ENCODE measurements around the gene ZNF562.
"Not testable (repeated sequence)": the region's sequence is repeated elsewhere in the genome, so short reads cannot be mapped to it uniquely, and the experiment has no call there.

The ZNF562 gene

GRCh38 chr19:9675358-9675901, 530 bp upstream of the ZNF562 start:
- not testable (repeated sequence) for H3K36me3 ChIP-seq (ENCODE audit: control insufficient read depth in 2 of 2, insufficient read depth in 2 of 2, low read length in 2 of 2); H3K27me3 ChIP-seq (ENCODE audit: control insufficient read depth in 1 of 2, insufficient read depth in 2 of 2, low read length in 2 of 2); H3K4me1 ChIP-seq (ENCODE audit: control insufficient read depth, insufficient read depth, low read length); H3K9me3 ChIP-seq (ENCODE audit: control insufficient read depth in 2 of 2, low read length in 2 of 2)
- peak overlapping the region; percentile 93 to 96 for H3K4me3 ChIP-seq (ENCODE audit: low read length in 2 of 2)
- H3K9ac ChIP-seq (ENCODE audit: low read length in 2 of 2) = peak overlapping the region; percentile 94 to 98
- H3K27ac ChIP-seq (ENCODE audit: low read length) = peak overlapping the region; percentile 98

- H3K9me3 ChIP-seq (ENCODE audit: control insufficient read depth in 2 of 2, low read length in 2 of 2) = peaks cover 0 to 5% of the 10 kb centered on the region in 2 donors
- H3K4me3 ChIP-seq (ENCODE audit: low read length in 2 of 2) = peak overlapping the region; percentile 93 to 96
- H3K27ac ChIP-seq (ENCODE audit: low read length) = peak overlapping the region; percentile 98
- peaks cover 8% of the 10 kb centered on the region for H3K4me1 ChIP-seq (ENCODE audit: control insufficient read depth, insufficient read depth, low read length)
- no peaks in the 10 kb centered on the region for H3K27me3 ChIP-seq (ENCODE audit: control insufficient read depth in 1 of 2, insufficient read depth in 2 of 2, low read length in 2 of 2)
- peak overlapping the region; percentile 94 to 98 for H3K9ac ChIP-seq (ENCODE audit: low read length in 2 of 2)
- H3K36me3 ChIP-seq (ENCODE audit: control insufficient read depth in 2 of 2, insufficient read depth in 2 of 2, low read length in 2 of 2) = peaks cover 5% of the 10 kb centered on the region in 2 donors
Observed at GRCh38 chr19:9673912-9674662, 813 bp downstream of the ZNF562 start.

DNA sequence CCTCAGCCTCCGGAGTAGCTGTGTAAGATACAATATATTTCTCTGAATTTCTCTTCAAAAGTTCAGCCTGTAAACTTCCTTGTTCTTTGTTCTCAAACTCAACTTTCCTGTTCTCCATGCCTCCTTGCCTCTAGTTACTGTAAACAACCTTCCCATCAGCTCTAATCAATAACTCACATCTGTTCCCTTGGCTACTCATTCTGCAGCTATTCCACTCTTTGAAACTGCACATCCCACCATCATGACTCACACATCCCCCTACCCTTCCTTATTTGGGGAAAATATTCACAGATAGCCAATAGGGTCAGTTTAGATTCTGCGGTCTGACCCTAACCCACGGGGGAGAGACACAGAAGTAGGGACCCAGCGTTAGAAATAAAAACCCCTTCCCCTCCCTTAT, 2.0 kb downstream of the ZNF562 start:
- H3K4me1 ChIP-seq (ENCODE audit: control insufficient read depth, insufficient read depth, low read length) = peaks cover 8% of the 10 kb centered on the region
- no peak overlapping the region for H3K4me3 ChIP-seq (ENCODE audit: low read length in 2 of 2)
- H3K36me3 ChIP-seq (ENCODE audit: control insufficient read depth in 2 of 2, insufficient read depth in 2 of 2, low read length in 2 of 2) = peaks cover 5% of the 10 kb centered on the region in 2 donors
- H3K27ac ChIP-seq (ENCODE audit: low read length) = no peak overlapping the region
- H3K9ac ChIP-seq (ENCODE audit: low read length in 2 of 2) = no peak overlapping the region
- peaks cover 0 to 10% of the 10 kb centered on the region in 2 donors for H3K9me3 ChIP-seq (ENCODE audit: control insufficient read depth in 2 of 2, low read length in 2 of 2)
- H3K27me3 ChIP-seq (ENCODE audit: control insufficient read depth in 1 of 2, insufficient read depth in 2 of 2, low read length in 2 of 2) = no peaks in the 10 kb centered on the region

DNA sequence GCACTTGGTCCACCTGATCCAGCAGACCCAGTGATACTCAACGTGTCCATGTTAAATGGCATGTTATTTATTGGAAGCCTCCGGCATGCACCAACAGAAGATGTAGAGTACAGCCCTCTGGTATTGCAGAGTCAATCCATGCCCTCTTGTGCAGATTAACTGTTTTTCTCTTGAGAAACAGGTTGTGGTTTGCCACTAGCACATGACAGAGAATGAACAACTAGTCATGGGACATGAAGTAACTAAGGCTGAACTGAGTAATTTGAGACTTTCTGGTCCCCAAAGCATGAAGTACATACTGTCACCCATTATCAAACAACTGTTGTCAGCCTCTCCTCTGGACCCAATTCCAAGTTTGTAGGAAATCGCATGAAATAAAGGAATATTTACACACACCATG, 3.2 kb downstream of the ZNF562 start:
- H3K36me3 ChIP-seq (ENCODE audit: control insufficient read depth in 2 of 2, insufficient read depth in 2 of 2, low read length in 2 of 2) = peaks cover 5% of the 10 kb centered on the region in 2 donors
- H3K27ac ChIP-seq (ENCODE audit: low read length) = no peak overlapping the region
- H3K27me3 ChIP-seq (ENCODE audit: control insufficient read depth in 1 of 2, insufficient read depth in 2 of 2, low read length in 2 of 2) = no peaks in the 10 kb centered on the region
- no peak overlapping the region for H3K9ac ChIP-seq (ENCODE audit: low read length in 2 of 2)
- H3K4me3 ChIP-seq (ENCODE audit: low read length in 2 of 2) = no peak overlapping the region
- peaks cover 8% of the 10 kb centered on the region for H3K4me1 ChIP-seq (ENCODE audit: control insufficient read depth, insufficient read depth, low read length)
- H3K9me3 ChIP-seq (ENCODE audit: control insufficient read depth in 2 of 2, low read length in 2 of 2) = peaks cover 3 to 10% of the 10 kb centered on the region in 2 donors

DNA sequence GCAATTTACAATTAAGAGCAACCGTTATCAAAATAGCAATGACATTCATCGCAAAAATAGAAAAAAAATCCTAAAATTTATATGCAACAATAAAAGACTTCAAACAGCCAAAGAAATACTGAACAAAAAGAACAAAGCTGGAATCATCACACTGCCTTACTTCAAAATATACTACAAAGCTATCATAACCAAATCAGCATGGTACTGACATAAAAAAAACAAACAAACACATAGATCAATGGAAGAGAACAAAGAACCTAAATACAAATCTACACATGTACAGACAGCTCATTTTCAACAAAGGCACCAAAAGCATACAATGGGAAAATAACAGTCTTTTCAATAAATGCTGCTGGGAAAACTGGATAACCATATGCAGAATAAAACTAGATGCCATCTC, 6.4 kb downstream of the ZNF562 start:
- H3K4me3 ChIP-seq (ENCODE audit: low read length in 2 of 2) = no peak overlapping the region
- peaks cover 2% of the 10 kb centered on the region for H3K4me1 ChIP-seq (ENCODE audit: control insufficient read depth, insufficient read depth, low read length)
- no peaks in the 10 kb centered on the region for H3K27me3 ChIP-seq (ENCODE audit: control insufficient read depth in 1 of 2, insufficient read depth in 2 of 2, low read length in 2 of 2)
- no peak overlapping the region for H3K9ac ChIP-seq (ENCODE audit: low read length in 2 of 2)
- no peak overlapping the region for H3K27ac ChIP-seq (ENCODE audit: low read length)
- H3K9me3 ChIP-seq (ENCODE audit: control insufficient read depth in 2 of 2, low read length in 2 of 2) = peaks cover 3 to 6% of the 10 kb centered on the region in 2 donors
- H3K36me3 ChIP-seq (ENCODE audit: control insufficient read depth in 2 of 2, insufficient read depth in 2 of 2, low read length in 2 of 2) = peaks cover 5% of the 10 kb centered on the region in 2 donors

GRCh38 chr19:9667898-9668297, 7.0 kb downstream of the ZNF562 start:
- H3K9me3 ChIP-seq (ENCODE audit: control insufficient read depth in 2 of 2, low read length in 2 of 2) = peaks cover 3 to 5% of the 10 kb centered on the region in 2 donors
- H3K36me3 ChIP-seq (ENCODE audit: control insufficient read depth in 2 of 2, insufficient read depth in 2 of 2, low read length in 2 of 2) = peaks cover 5% of the 10 kb centered on the region in 2 donors
- H3K4me1 ChIP-seq (ENCODE audit: control insufficient read depth, insufficient read depth, low read length) = peaks cover 2% of the 10 kb centered on the region
- H3K9ac ChIP-seq (ENCODE audit: low read length in 2 of 2) = no peak overlapping the region
- no peaks in the 10 kb centered on the region for H3K27me3 ChIP-seq (ENCODE audit: control insufficient read depth in 1 of 2, insufficient read depth in 2 of 2, low read length in 2 of 2)
- no peak overlapping the region for H3K27ac ChIP-seq (ENCODE audit: low read length)
- H3K4me3 ChIP-seq (ENCODE audit: low read length in 2 of 2) = no peak overlapping the region

DNA sequence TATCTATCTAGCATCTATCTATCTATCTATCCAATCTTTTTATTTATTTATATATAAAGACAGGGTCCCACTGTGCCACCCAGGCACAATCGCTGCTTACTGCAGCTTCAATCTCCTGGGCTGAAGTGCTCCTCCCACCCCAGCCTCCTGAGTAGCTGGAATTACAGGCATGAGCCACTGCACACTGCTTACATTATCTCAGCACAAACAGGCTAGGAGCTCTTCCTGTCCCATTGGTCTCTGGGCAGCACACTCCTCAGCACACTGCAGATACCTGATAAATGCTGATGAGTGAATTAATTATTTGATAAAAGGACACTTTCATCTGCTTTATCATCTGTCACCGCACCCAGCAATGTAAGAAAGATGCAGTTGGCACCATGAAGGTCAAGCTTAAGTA, 16.1 kb downstream of the ZNF562 start:
- Histone ChIP-seq H3K9ac (ENCODE audit: low read length in 2 of 2) (no peak overlapping the region), H3K27ac (ENCODE audit: low read length) (no peak overlapping the region), H3K9me3 (ENCODE audit: control insufficient read depth in 2 of 2, low read length in 2 of 2) (no peaks in the 10 kb centered on the region), H3K27me3 (ENCODE audit: control insufficient read depth in 1 of 2, insufficient read depth in 2 of 2, low read length in 2 of 2) (no peaks in the 10 kb centered on the region), H3K36me3 (ENCODE audit: control insufficient read depth in 2 of 2, insufficient read depth in 2 of 2, low read length in 2 of 2) (peaks cover 21 to 29% of the 10 kb centered on the region in 2 donors), H3K4me1 (ENCODE audit: control insufficient read depth, insufficient read depth, low read length) (no peaks in the 10 kb centered on the region), H3K4me3 (ENCODE audit: low read length in 2 of 2) (no peak overlapping the region)

DNA sequence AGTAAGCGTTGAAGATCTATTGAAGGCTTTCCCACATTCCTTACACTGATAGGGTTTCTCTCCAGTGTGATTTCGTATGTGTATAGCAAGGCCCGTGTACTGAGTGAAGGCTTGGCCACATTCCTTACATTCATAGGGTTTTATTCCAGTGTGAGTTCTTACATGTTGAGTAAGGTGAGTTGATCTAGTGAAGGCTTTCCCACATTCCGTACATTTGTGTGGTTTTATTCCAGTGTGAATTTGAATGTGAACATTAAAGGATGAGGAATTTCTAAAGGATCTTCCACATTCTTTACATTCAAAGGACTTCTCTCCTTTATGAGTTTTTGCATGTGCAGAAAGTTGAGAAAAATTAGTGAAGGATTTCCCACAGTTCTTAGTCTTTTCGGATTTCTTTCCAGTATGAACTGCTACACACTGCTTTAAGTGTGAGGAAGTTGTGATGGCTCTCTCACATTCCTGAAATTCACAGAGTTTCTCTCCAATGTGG, 21.8 kb downstream of the ZNF562 start:
- not testable (repeated sequence) for H3K27me3 ChIP-seq (ENCODE audit: control insufficient read depth in 1 of 2, insufficient read depth in 2 of 2, low read length in 2 of 2); H3K4me1 ChIP-seq (ENCODE audit: control insufficient read depth, insufficient read depth, low read length); H3K4me3 ChIP-seq (ENCODE audit: low read length in 2 of 2); H3K9ac ChIP-seq (ENCODE audit: low read length in 2 of 2); H3K27ac ChIP-seq (ENCODE audit: low read length); H3K9me3 ChIP-seq (ENCODE audit: control insufficient read depth in 2 of 2, low read length in 2 of 2)
- peaks cover 45 to 48% of the 10 kb centered on the region in 2 donors for H3K36me3 ChIP-seq (ENCODE audit: control insufficient read depth in 2 of 2, insufficient read depth in 2 of 2, low read length in 2 of 2)

DNA sequence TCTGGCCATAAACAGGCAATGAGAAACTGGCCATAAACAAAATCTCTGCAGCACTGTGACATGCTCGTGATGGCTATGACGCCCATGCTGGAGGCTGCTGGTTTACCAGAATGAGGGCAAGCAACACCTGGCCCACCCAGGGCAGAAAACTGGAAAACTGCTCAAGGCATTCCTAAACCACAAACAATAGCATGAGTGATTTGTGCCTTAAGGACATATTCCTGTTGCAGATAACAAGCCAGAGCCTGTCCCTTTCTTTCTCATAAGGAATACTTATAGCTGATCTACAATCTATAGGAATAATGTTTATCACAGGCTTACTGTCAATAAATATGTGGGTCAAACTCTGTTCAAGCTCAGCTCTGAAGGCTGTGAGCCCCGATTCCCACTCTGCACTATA, 23.4 kb downstream of the ZNF562 start:
- H3K4me1 ChIP-seq (ENCODE audit: control insufficient read depth, insufficient read depth, low read length); H3K4me3 ChIP-seq (ENCODE audit: low read length in 2 of 2); H3K27ac ChIP-seq (ENCODE audit: low read length); H3K9me3 ChIP-seq (ENCODE audit: control insufficient read depth in 2 of 2, low read length in 2 of 2); H3K9ac ChIP-seq (ENCODE audit: low read length in 2 of 2); H3K27me3 ChIP-seq (ENCODE audit: control insufficient read depth in 1 of 2, insufficient read depth in 2 of 2, low read length in 2 of 2): not testable (repeated sequence)
- H3K36me3 ChIP-seq (ENCODE audit: control insufficient read depth in 2 of 2, insufficient read depth in 2 of 2, low read length in 2 of 2) = peaks cover 43 to 45% of the 10 kb centered on the region in 2 donors

- no peaks in the 10 kb centered on the region for H3K27me3 ChIP-seq (ENCODE audit: control insufficient read depth in 1 of 2, insufficient read depth in 2 of 2, low read length in 2 of 2)
- H3K9me3 ChIP-seq (ENCODE audit: control insufficient read depth in 2 of 2, low read length in 2 of 2) = peaks cover 0 to 6% of the 10 kb centered on the region in 2 donors
- H3K4me1 ChIP-seq (ENCODE audit: control insufficient read depth, insufficient read depth, low read length) = no peaks in the 10 kb centered on the region
- H3K36me3 ChIP-seq (ENCODE audit: control insufficient read depth in 2 of 2, insufficient read depth in 2 of 2, low read length in 2 of 2) = peaks cover 35 to 38% of the 10 kb centered on the region in 2 donors
- H3K27ac ChIP-seq (ENCODE audit: low read length) = no peak overlapping the region
- H3K9ac ChIP-seq (ENCODE audit: low read length in 2 of 2) = no peak overlapping the region
- no peak overlapping the region for H3K4me3 ChIP-seq (ENCODE audit: low read length in 2 of 2)
Observed at GRCh38 chr19:9650345-9650744, 24.6 kb downstream of the ZNF562 start.

- Histone ChIP-seq H3K27me3 (ENCODE audit: control insufficient read depth in 1 of 2, insufficient read depth in 2 of 2, low read length in 2 of 2) (no peaks in the 10 kb centered on the region), H3K4me3 (ENCODE audit: low read length in 2 of 2) (no peak overlapping the region), H3K36me3 (ENCODE audit: control insufficient read depth in 2 of 2, insufficient read depth in 2 of 2, low read length in 2 of 2) (peaks cover 8 to 9% of the 10 kb centered on the region in 2 donors), H3K27ac (ENCODE audit: low read length) (no peak overlapping the region), H3K4me1 (ENCODE audit: control insufficient read depth, insufficient read depth, low read length) (no peaks in the 10 kb centered on the region), H3K9ac (ENCODE audit: low read length in 2 of 2) (no peak overlapping the region), H3K9me3 (ENCODE audit: control insufficient read depth in 2 of 2, low read length in 2 of 2) (no peaks in the 10 kb centered on the region)
Observed at GRCh38 chr19:9645472-9645871, 29.4 kb downstream of the ZNF562 start.

Measured in stomach smooth muscle (tissue), 2 donors.